GM12878 (cell line): ENCODE data around the gene MCC. TPM values are rescaled to one million over a fixed set of nuclear protein-coding genes. Genes with fewer than 3 reads are reported as not detected.

Experiments used
- ATAC-seq: fragments of 200-7000 bp; cut with Tn5 transposase; 3 replicates; pipeline ENCODE4 v1.9.1; 2020; ENCODE audit warnings: mild to moderate bottlenecking, moderate library complexity
- BruUV-seq: library from RNA; stranded (reverse); fragments of 400-500 nt; replicated peaks from 2 replicates; lab custom pipeline; 2021; lab: Mats Ljungman, UMichigan
- CTCF ChIA-PET: fragments of 300-600 bp; sonication (Branson Sonifier 250); formaldehyde crosslinking; extraction: SDS; loops from one replicate; lab custom pipeline; 2021; ENCODE audit warnings: inconsistent platforms; lab: Yijun Ruan, JAX
- POLR2A ChIA-PET: fragments of 350-600 bp; formaldehyde crosslinking; extraction: SDS; loops from one replicate; lab custom pipeline; 2021; ENCODE audit warnings: inconsistent platforms; lab: Charles Lee
- RAD21 ChIA-PET: fragments of 300-600 bp; sonication (Branson Sonifier 250); formaldehyde crosslinking; loops from one replicate; lab custom pipeline; 2023; ENCODE audit warnings: antibody characterized with exemption; ENCODE audit not compliant: unreplicated experiment; lab: Charles Lee
- SMC1A ChIA-PET: fragments of 300-600 bp; sonication (Branson Sonifier 250); formaldehyde crosslinking; loops from one replicate; lab custom pipeline; 2023; ENCODE audit not compliant: unreplicated experiment, uncharacterized antibody; lab: Charles Lee
- DNase-seq: peaks from one replicate; pipeline ENCODE4 v3.0.0-alpha.2; 2011; ENCODE audit warnings: low read depth, low spot score
- FAIRE-seq: peaks from 3 replicates; lab custom pipeline; 2011; peaks lifted over from hg19 to GRCh38; lab: Jason Lieb, UNC
- H2AFZ ChIP-seq: 2 replicates; pipeline ENCODE4 v1.6.0; 2011; ENCODE audit warnings: low read depth, low read length, control low read depth; ENCODE audit not compliant: control insufficient read depth
- H3K27ac ChIP-seq: 2 replicates; pipeline ENCODE4 v1.5.1; 2011; ENCODE audit warnings: control low read depth; ENCODE audit not compliant: control insufficient read depth, insufficient read depth
- H3K27me3 ChIP-seq, 2 experiments: replicated peaks in 1 of 2; 2 replicates each; pipeline versions ENCODE4 v1.6.0 to v1.6.1; 2011; ENCODE audit warnings: low read length in 1 of 2; ENCODE audit not compliant: control insufficient read depth in 2 of 2, insufficient read depth in 2 of 2
- H3K36me3 ChIP-seq, 2 experiments: 2 replicates each; pipeline ENCODE4 v1.5.1; 2011; ENCODE audit warnings: low read length in 1 of 2; ENCODE audit not compliant: control insufficient read depth in 2 of 2, insufficient read depth in 2 of 2
- H3K4me1 ChIP-seq: 2 replicates; pipeline ENCODE4 v1.6.1; 2011; ENCODE audit warnings: mild to moderate bottlenecking, low read length, moderate library complexity, mixed read lengths; ENCODE audit not compliant: control insufficient read depth, insufficient read depth
- H3K4me2 ChIP-seq: 2 replicates; pipeline ENCODE4 v1.6.0; 2011; ENCODE audit warnings: control low read depth; ENCODE audit not compliant: control insufficient read depth, insufficient read depth
- H3K4me3 ChIP-seq: fragments of 200-600 bp; sonication (generic); 2 replicates; pipeline ENCODE4 v1.5.1; 2016
- H3K79me2 ChIP-seq: 2 replicates; pipeline ENCODE4 v1.6.0; 2011; ENCODE audit warnings: low read length; ENCODE audit not compliant: control insufficient read depth, insufficient read depth
- H3K9ac ChIP-seq: 2 replicates; pipeline ENCODE4 v1.8.0; 2011; ENCODE audit warnings: low read length, control low read depth, mixed read lengths; ENCODE audit not compliant: control insufficient read depth, insufficient read depth
- H3K9me3 ChIP-seq: replicated peaks from 3 replicates; pipeline ENCODE4 v1.5.1; 2011; ENCODE audit warnings: mild to moderate bottlenecking, low read length; ENCODE audit not compliant: control insufficient read depth, insufficient read depth
- H4K20me1 ChIP-seq: 2 replicates; pipeline ENCODE4 v1.6.0; 2011; ENCODE audit not compliant: control insufficient read depth, insufficient read depth
- CHD2 ChIP-seq: IDR thresholded peaks from 2 replicates; pipeline ENCODE4 v1.6.1; 2011; ENCODE audit warnings: low read depth, low read length, improper control_type of control experiment, borderline replicate concordance
- EGR1 ChIP-seq, 2 experiments: IDR thresholded peaks; 1 replicate in 1 of 2; 2 replicates in 1 of 2; pipeline ENCODE4 v1.6.1; 2011 to 2012; ENCODE audit warnings: low read depth in 2 of 2, low read length in 2 of 2, borderline replicate concordance in 1 of 2, mild to moderate bottlenecking in 1 of 2, moderate library complexity in 1 of 2
- MTA2 ChIP-seq: fragments of 450-650 bp; IDR thresholded peaks from 2 replicates; pipeline ENCODE4 v1.6.1; 2016; ENCODE audit warnings: low read depth, mild to moderate bottlenecking, moderate library complexity
- MXI1 ChIP-seq: fragments of 150-350 bp; IDR thresholded peaks from 2 replicates; pipeline ENCODE4 v1.6.1; 2011; ENCODE audit warnings: low read depth, mild to moderate bottlenecking, inconsistent platforms, low read length, improper control_type of control experiment
- MYC ChIP-seq: IDR thresholded peaks from 2 replicates; pipeline ENCODE4 v1.6.1; 2011; ENCODE audit warnings: mild to moderate bottlenecking, low read length, moderate library complexity, inconsistent platforms; ENCODE audit not compliant: insufficient read depth, insufficient replicate concordance, insufficient read length, severe bottlenecking
- POLR2AphosphoS5 ChIP-seq: IDR thresholded peaks from 2 replicates; pipeline ENCODE4 v1.6.1; 2011; ENCODE audit warnings: mild to moderate bottlenecking, low read length, inconsistent platforms
- RBBP5 ChIP-seq: fragments of 200-600 bp; sonication (generic); conservative IDR thresholded peaks from 2 replicates; pipeline ENCODE4 v1.6.1; 2016
- SIN3A ChIP-seq: IDR thresholded peaks from 2 replicates; pipeline ENCODE4 v1.6.1; 2012; ENCODE audit warnings: low read depth, low read length, improper control_type of control experiment
- SIX5 ChIP-seq: IDR thresholded peaks from 2 replicates; pipeline ENCODE4 v1.6.1; 2011; ENCODE audit warnings: mild to moderate bottlenecking, low read depth, low read length, moderate library complexity; ENCODE audit not compliant: severe bottlenecking
- SMAD5 ChIP-seq: IDR thresholded peaks from 2 replicates; pipeline ENCODE4 v1.6.1; 2016; ENCODE audit warnings: antibody characterized with exemption, low read depth
- SMARCA5 ChIP-seq: fragments of 450-650 bp; IDR thresholded peaks from 2 replicates; pipeline ENCODE4 v1.6.1; 2017; ENCODE audit warnings: mild to moderate bottlenecking
- YY1 ChIP-seq: IDR thresholded peaks from 2 replicates; pipeline ENCODE4 v1.6.1; 2011; ENCODE audit warnings: low read depth, mild to moderate bottlenecking, low read length
- ZBED1 ChIP-seq: IDR thresholded peaks from 2 replicates; pipeline ENCODE4 v1.6.1; 2016; ENCODE audit warnings: borderline replicate concordance
- ZZZ3 ChIP-seq: IDR thresholded peaks from 2 replicates; pipeline ENCODE4 v1.6.1; 2011; ENCODE audit warnings: low read depth; ENCODE audit not compliant: control insufficient read depth, insufficient read length
- WGBS: methylation state at CpG from one replicate; pipeline ENCODE4 v1.1.6; 2016; ENCODE audit warnings: low lambda C conversion rate; ENCODE audit not compliant: insufficient replicate concordance, insufficient coverage; ENCODE audit errors: missing lambda C conversion rate; 5-methylcytosine and 5-hydroxymethylcytosine counted together
- in situ Hi-C: fragments of 300-500 bp; cut with MboI; formaldehyde crosslinking; loops from 9 replicates; pipeline ENCODE4 v1.14.3; 2018; ENCODE audit warnings: mixed read lengths
- intact Hi-C: fragments of 100-400 bp; cut with micrococcal nuclease; formaldehyde crosslinking; loops from one replicate; pipeline ENCODE4 v1.14.2; 2022; ENCODE audit not compliant: unreplicated experiment
- polyA plus RNA-seq, 11 experiments: library from polyadenylated mRNA; depleted of rRNA in 4 of 11; unstranded in 6 of 11; stranded (reverse) in 5 of 11; fragments of >200 nt; fragmentation: Nextera tagmentation in 4 of 11; fragmentation: Illumina TruSeq in 1 of 11; extraction: Ambion mirVana in 4 of 11; extraction: Trizol in 1 of 11; gene quantifications; 1 replicate in 1 of 11; 2 replicates in 10 of 11; pipeline versions ENCODE4 v1.2.1 to v1.2.3, GENCODE V29; 2011 to 2016; ENCODE audit warnings: inconsistent platforms in 2 of 11, missing spikeins in 2 of 11, low read depth in 1 of 11
- total RNA-seq, 4 experiments: library from RNA; depleted of rRNA in 3 of 4; stranded (reverse); fragments of >200 nt in 3 of 4; fragmentation: Illumina TruSeq in 1 of 4; extraction: Trizol in 1 of 4; gene quantifications; 2 replicates each; pipeline versions ENCODE4 v1.2.1 to v1.2.3, GENCODE V29; 2013 to 2021

The MCC gene
- total and polyA plus RNA-seq, 10 of the 15 experiments (the other 5 are each of a cell fraction or from before 2014, with no cell fraction given) = 0.03 to 0.86 (median 0.16) TPM

DNA sequence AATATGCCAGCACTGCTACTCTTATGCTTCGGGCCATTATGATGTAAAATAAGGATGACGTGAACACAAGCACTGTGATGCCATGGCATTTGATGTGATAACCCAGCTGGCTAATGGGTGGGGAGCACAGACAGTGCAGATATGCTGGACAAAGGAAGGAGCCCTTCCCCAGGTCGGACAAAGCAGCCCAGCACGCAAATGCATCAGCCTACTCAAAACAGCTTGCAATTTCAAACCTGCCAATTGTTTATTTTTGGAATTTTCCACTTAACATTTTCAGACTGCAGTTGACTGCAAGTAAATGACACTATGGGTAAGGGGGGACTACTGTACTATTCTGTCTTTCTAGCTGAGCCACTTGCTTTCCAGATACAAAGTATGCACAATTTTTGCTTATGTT lies 330.4 kb downstream of the MCC start:
- TF ChIP-seq EGR1 (IDR thresholded peaks at IDR 0.05; ENCODE audit: borderline replicate concordance in 1 of 2, low read depth in 2 of 2, low read length in 2 of 2) (no peak), SIN3A (no peak), CHD2 (no peak), MXI1 (no peak), RBBP5 (no peak), MTA2 (no peak), SMARCA5 (no peak), MYC (no peak), POLR2AphosphoS5 (no peak), SMAD5 (no peak), ZZZ3 (no peak), ZBED1 (no peak), SIX5 (no peak), YY1 (no peak)
- TF ChIP-seq, all 136 proteins: peak for 0
- CTCF ChIA-PET = no interaction called here
- H3K4me3 ChIP-seq = no peak overlapping the region

More for the DNA sequence above, 330.4 kb downstream of the MCC start:
- no peak for ATAC-seq
- no peaks in the 10 kb centered on the region for H3K4me1 ChIP-seq
- H3K9me3 ChIP-seq = no peaks in the 10 kb centered on the region
- H4K20me1 ChIP-seq = no peaks in the 10 kb centered on the region
- no peak overlapping the region for H3K27ac ChIP-seq
- H3K9ac ChIP-seq = no peak overlapping the region
- no peak overlapping the region for H2AFZ ChIP-seq
- intact Hi-C loops (no loop called here), in situ Hi-C loops (no loop called here)
- no peak overlapping the region for H3K4me2 ChIP-seq
- no TSS peak for BruUV-seq
- no peaks in the 10 kb centered on the region for H3K79me2 ChIP-seq
- peaks cover 0 to 3% of the 10 kb centered on the region in 2 experiments; a peak in 1 of 4 replicates for H3K27me3 ChIP-seq
- DNase-seq = no peak
- SMC1A ChIA-PET = no interaction called here
- WGBS = 49% methylated on average over 4 of the region's 4 CpGs
- POLR2A ChIA-PET = no interaction called here
- FAIRE-seq = no peak
- RAD21 ChIA-PET = no interaction called here
- no peaks in the 10 kb centered on the region for H3K36me3 ChIP-seq
